Measurements from ENCODE around the gene MT1E. TPM values are rescaled to one million over a fixed set of nuclear protein-coding genes. Genes with fewer than 3 reads are reported as not detected.

MT1E gene
- total RNA-seq, 2 experiments from 2014 or later, result 22.1 to 23.3 TPM

DNA sequence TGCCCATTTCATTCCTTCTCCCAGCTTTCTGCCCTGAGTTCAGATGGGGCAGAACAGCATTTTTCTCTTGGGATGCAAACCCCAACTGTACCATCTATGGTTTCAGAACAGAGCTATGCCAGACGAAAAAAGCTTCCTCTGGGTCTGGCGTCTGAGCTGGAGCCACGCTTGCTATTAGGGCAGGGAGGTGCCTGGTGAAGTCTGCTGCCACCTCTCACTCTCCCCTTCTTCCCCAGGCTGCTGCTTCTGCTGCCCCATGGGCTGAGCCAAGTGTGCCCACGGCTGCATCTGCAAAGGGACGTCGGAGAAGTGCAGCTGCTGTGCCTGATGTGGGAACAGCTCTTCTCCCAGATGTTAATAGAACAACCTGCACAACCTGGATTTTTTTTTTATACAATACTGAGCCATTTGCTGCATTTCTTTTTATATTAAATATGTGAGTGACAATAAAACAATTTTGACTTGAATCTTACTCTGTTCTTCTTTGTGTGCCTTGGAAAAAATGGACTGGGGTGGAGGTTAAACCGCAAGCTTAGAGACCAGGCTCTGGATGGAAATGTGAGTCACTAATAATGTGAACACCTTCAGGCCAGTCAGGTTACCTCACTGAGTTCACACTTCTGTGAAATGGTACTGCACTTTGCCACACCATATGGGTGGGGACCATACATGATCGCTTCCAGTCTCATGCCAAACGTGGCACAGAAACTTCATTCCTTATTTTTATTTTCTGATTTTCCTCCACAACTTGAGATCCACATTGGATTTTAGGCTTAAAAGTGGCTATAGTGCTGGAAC lies 11.2 kb downstream of the MT1E start:
- intact Hi-C loops (cut with micrococcal nuclease), result no loop called here
- Mint-ChIP-seq H3K27me3 (peaks cover 84% of the 10 kb centered on the region), H3K4me3 (no peak overlapping the region), H3K36me3 (ENCODE audit: low read depth) (no peaks in the 10 kb centered on the region), H3K9me3 (no peaks in the 10 kb centered on the region), H3K4me1 (ENCODE audit: low read depth) (peaks cover 21% of the 10 kb centered on the region), H3K27ac (no peak overlapping the region)
- no peak for DNase-seq
- TF ChIP-seq, protein P1, sequence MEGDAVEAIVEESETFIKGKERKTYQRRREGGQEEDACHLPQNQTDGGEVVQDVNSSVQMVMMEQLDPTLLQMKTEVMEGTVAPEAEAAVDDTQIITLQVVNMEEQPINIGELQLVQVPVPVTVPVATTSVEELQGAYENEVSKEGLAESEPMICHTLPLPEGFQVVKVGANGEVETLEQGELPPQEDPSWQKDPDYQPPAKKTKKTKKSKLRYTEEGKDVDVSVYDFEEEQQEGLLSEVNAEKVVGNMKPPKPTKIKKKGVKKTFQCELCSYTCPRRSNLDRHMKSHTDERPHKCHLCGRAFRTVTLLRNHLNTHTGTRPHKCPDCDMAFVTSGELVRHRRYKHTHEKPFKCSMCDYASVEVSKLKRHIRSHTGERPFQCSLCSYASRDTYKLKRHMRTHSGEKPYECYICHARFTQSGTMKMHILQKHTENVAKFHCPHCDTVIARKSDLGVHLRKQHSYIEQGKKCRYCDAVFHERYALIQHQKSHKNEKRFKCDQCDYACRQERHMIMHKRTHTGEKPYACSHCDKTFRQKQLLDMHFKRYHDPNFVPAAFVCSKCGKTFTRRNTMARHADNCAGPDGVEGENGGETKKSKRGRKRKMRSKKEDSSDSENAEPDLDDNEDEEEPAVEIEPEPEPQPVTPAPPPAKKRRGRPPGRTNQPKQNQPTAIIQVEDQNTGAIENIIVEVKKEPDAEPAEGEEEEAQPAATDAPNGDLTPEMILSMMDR (IDR thresholded peaks at IDR 0.05), result no peak
- CTCF ChIA-PET, result interaction anchor here (2.6 kb wide), 1 partner anchor 11 kb away, joined by 6 read pairs; the partner anchor contains the start of gene MT1E
- POLR2A ChIA-PET, result interaction anchor here (1.0 kb wide), 1 partner anchor 45 kb away, joined by 3 read pairs; no protein-coding TSS in a partner anchor
- no peak for ATAC-seq

- no peaks in the 10 kb centered on the region for H3K9me3 Mint-ChIP-seq
- POLR2A ChIA-PET, result no interaction called here
- H3K27me3 Mint-ChIP-seq, result peaks cover 75% of the 10 kb centered on the region
- ATAC-seq, result peak; percentile 31
- H3K27ac Mint-ChIP-seq, result no peak within 1 kb of the TSS
- intact Hi-C loops (cut with micrococcal nuclease), result no loop called here
- peaks cover 24% of the 10 kb centered on the region for H3K4me1 Mint-ChIP-seq (ENCODE audit: low read depth)
- no peaks in the 10 kb centered on the region for H3K36me3 Mint-ChIP-seq (ENCODE audit: low read depth)
- no peak for DNase-seq
- TF ChIP-seq, protein P1 (IDR thresholded peaks at IDR 0.05), result no peak
- CTCF ChIA-PET, result interaction anchor here (2.6 kb wide), 1 partner anchor 13 kb away, joined by 6 read pairs; the partner anchor contains the start of gene MT1E
- H3K4me3 Mint-ChIP-seq, result peak within 1 kb of the TSS; percentile 47
These were observed 12.5 kb downstream of the MT1E start, which contains the start of gene MT1A for GRCh38 chr16:56637814-56638750. MT1A (plus strand) TSS chr16:56638666; CDS start chr16:56638739, 73 bp downstream.

DNA sequence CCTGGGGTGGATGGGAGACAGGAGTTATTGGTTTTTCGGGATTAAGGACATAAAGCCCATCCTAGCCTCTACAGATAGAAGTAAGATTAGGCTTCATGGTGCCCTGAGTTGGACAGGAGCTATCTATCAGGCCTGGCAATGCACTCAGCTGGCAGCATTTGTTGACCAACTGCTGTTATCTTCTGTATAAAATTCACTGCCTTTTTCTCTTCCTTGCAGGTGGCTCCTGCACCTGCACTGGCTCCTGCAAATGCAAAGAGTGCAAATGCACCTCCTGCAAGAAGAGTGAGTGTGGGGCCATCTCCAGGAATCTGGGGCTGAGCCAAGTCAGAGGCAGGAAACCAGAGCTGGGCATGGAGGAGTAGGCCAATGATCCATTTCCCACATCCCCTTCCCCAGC lies 13.5 kb downstream of the MT1E start:
- ATAC-seq, result no peak
- intact Hi-C loops (cut with micrococcal nuclease), result no loop called here
- no peaks in the 10 kb centered on the region for H3K9me3 Mint-ChIP-seq
- peaks cover 66% of the 10 kb centered on the region for H3K27me3 Mint-ChIP-seq
- H3K27ac Mint-ChIP-seq, result no peak overlapping the region
- no peaks in the 10 kb centered on the region for H3K36me3 Mint-ChIP-seq (ENCODE audit: low read depth)
- ChIA-PET CTCF (interaction anchor here (0.7 kb wide), 1 partner anchor 8 kb away, joined by 4 read pairs; no protein-coding TSS in a partner anchor), POLR2A (interaction anchor here (1.1 to 1.3 kb wide), 2 partner anchors 13 to 50 kb away, joined by 3 to 5 read pairs; partner anchors contain the start of gene MT1E)
- H3K4me3 Mint-ChIP-seq, result no peak overlapping the region
- peaks cover 31% of the 10 kb centered on the region for H3K4me1 Mint-ChIP-seq (ENCODE audit: low read depth)
- no peak for DNase-seq
- TF ChIP-seq, protein P1 (IDR thresholded peaks at IDR 0.05), result no peak

DNA sequence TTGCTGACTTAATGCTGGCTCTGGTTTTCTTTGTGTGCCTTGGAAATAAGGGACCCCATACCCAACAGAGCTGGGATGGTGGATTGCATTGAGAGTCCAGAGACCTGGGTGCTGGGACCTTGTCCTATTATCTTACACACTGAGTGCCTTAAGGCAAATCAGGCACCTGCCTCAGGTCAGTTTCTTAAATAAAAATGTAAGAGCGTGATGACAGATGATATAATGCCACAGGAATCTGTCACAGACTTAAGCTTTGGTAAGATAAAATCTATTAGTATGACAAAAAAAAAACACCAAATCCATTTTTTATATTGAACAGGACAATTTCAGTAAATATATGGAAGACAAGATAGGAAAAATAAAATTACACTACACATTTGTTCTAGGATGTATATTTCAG lies 14.5 kb downstream of the MT1E start:
- peaks cover 55% of the 10 kb centered on the region for H3K27me3 Mint-ChIP-seq
- no peak for DNase-seq
- H3K4me3 Mint-ChIP-seq, result no peak overlapping the region
- intact Hi-C loops (cut with micrococcal nuclease), result no loop called here
- ChIA-PET CTCF (interaction anchor here (1.0 to 1.9 kb wide), 3 partner anchors 62 to 64 kb away, joined by 3 to 5 read pairs (median 4); no protein-coding TSS in a partner anchor), POLR2A (interaction anchor here (1.1 to 1.3 kb wide), 2 partner anchors 14 to 49 kb away, joined by 3 to 5 read pairs; partner anchors contain the start of gene MT1E)
- H3K9me3 Mint-ChIP-seq, result no peaks in the 10 kb centered on the region
- TF ChIP-seq, protein P1 (IDR thresholded peaks at IDR 0.05), result no peak
- ATAC-seq, result no peak
- H3K4me1 Mint-ChIP-seq (ENCODE audit: low read depth), result peaks cover 29% of the 10 kb centered on the region
- no peak overlapping the region for H3K27ac Mint-ChIP-seq
- H3K36me3 Mint-ChIP-seq (ENCODE audit: low read depth), result no peaks in the 10 kb centered on the region
